PC-3 (cell line): ENCODE results near the gene PREP. TPM values are rescaled to one million over a fixed set of nuclear protein-coding genes. Genes with fewer than 3 reads are reported as not detected.

Experiments
- ATAC-seq: fragments of 200-7000 bp; cut with Tn5 transposase; 2 replicates; pipeline ENCODE4 v1.9.1; 2020; ENCODE audit warnings: mild to moderate bottlenecking, moderate library complexity
- BruUV-seq: library from RNA; stranded (reverse); fragments of 400-500 nt; replicated peaks from 2 replicates; lab custom pipeline; 2021; lab: Mats Ljungman, UMichigan
- CTCF ChIA-PET: fragments of 300-600 bp; sonication (Branson Sonifier 250); formaldehyde crosslinking; loops from one replicate; lab custom pipeline; 2022; ENCODE audit warnings: antibody characterized with exemption; lab: Charles Lee
- POLR2A ChIA-PET: fragments of 300-600 bp; sonication (Branson Sonifier 250); formaldehyde crosslinking; loops from one replicate; lab custom pipeline; 2022; ENCODE audit warnings: antibody characterized with exemption; ENCODE audit not compliant: unreplicated experiment; lab: Charles Lee
- DNase-seq: peaks from one replicate; pipeline ENCODE4 v3.0.0-alpha.2; 2015
- H2AFZ ChIP-seq: fragments of 300-600 bp; sonication (generic); 2 replicates; pipeline ENCODE4 v1.6.0; 2016; ENCODE audit warnings: antibody characterized with exemption, low read length
- H3F3A ChIP-seq: fragments of 300-600 bp; sonication (generic); one replicate; pipeline ENCODE4 v1.6.0; 2017; ENCODE audit warnings: antibody characterized with exemption, low read length, control low read depth, mild to moderate bottlenecking; ENCODE audit not compliant: unreplicated experiment
- H3K27ac ChIP-seq: fragments of 300-600 bp; sonication (generic); 2 replicates; pipeline ENCODE4 v1.5.1; 2016; ENCODE audit warnings: mild to moderate bottlenecking, low read length
- H3K27me3 ChIP-seq: fragments of 300-600 bp; sonication (generic); 2 replicates; pipeline ENCODE4 v1.6.1; 2016; ENCODE audit warnings: low read length, mixed read lengths
- H3K36me3 ChIP-seq: fragments of 300-600 bp; sonication (generic); 2 replicates; pipeline ENCODE4 v1.6.1; 2016; ENCODE audit warnings: low read depth, mixed run types, low read length, mixed read lengths
- H3K4me1 ChIP-seq: fragments of 300-600 bp; sonication (generic); 2 replicates; pipeline ENCODE4 v1.5.1; 2016; ENCODE audit warnings: low read length; ENCODE audit not compliant: insufficient read depth
- H3K4me2 ChIP-seq: fragments of 300-600 bp; sonication (generic); 2 replicates; pipeline ENCODE4 v1.6.0; 2016; ENCODE audit warnings: low read length
- H3K4me3 ChIP-seq: fragments of 300-600 bp; sonication (generic); 2 replicates; pipeline ENCODE4 v1.5.1; 2016; ENCODE audit warnings: mild to moderate bottlenecking, low read length, mixed read lengths
- H3K79me2 ChIP-seq: fragments of 300-600 bp; sonication (generic); 2 replicates; pipeline ENCODE4 v1.6.1; 2017; ENCODE audit warnings: low read length, mixed read lengths
- H3K9ac ChIP-seq: fragments of 300-600 bp; sonication (generic); 2 replicates; pipeline ENCODE4 v1.6.0; 2016; ENCODE audit warnings: mild to moderate bottlenecking, low read length
- H3K9me2 ChIP-seq: fragments of 300-600 bp; sonication (generic); replicated peaks from 2 replicates; pipeline ENCODE4 v1.6.1; 2016; ENCODE audit warnings: mixed run types, low read length, mixed read lengths
- H3K9me3 ChIP-seq: fragments of 300-600 bp; sonication (generic); 2 replicates; pipeline ENCODE4 v1.6.1; 2016; ENCODE audit warnings: low read length, mixed read lengths
- H4K20me1 ChIP-seq: fragments of 300-600 bp; sonication (generic); 2 replicates; pipeline ENCODE4 v1.6.1; 2016; ENCODE audit warnings: low read length, mixed read lengths
- CTCF ChIP-seq: fragments of 300-600 bp; sonication (generic); conservative IDR thresholded peaks from 2 replicates; pipeline ENCODE4 v1.5.1; 2017; ENCODE audit warnings: antibody characterized with exemption, low read depth, mild to moderate bottlenecking, low read length
- EZH2 ChIP-seq: fragments of 300-600 bp; sonication (generic); IDR thresholded peaks from one replicate; pipeline ENCODE4 v1.6.1; 2017; ENCODE audit warnings: antibody characterized with exemption, mild to moderate bottlenecking, low read length; ENCODE audit not compliant: unreplicated experiment
- EZH2phosphoT487 ChIP-seq: fragments of 300-600 bp; sonication (generic); IDR thresholded peaks from 2 replicates; pipeline ENCODE4 v1.6.1; 2018; ENCODE audit warnings: mild to moderate bottlenecking, antibody characterized with exemption, low read length, borderline replicate concordance
- intact Hi-C: fragments of 100-400 bp; cut with micrococcal nuclease; formaldehyde crosslinking; loops from 2 replicates; pipeline ENCODE4 v1.9.0; 2023
- total RNA-seq: library from RNA; depleted of rRNA; stranded (reverse); fragments of >200 nt; gene quantifications from 2 replicates; pipeline ENCODE4 v1.2.3, GENCODE V29; 2014

Gene PREP
- total RNA-seq, 1 experiment from 2014 or later: 16.9 TPM

DNA sequence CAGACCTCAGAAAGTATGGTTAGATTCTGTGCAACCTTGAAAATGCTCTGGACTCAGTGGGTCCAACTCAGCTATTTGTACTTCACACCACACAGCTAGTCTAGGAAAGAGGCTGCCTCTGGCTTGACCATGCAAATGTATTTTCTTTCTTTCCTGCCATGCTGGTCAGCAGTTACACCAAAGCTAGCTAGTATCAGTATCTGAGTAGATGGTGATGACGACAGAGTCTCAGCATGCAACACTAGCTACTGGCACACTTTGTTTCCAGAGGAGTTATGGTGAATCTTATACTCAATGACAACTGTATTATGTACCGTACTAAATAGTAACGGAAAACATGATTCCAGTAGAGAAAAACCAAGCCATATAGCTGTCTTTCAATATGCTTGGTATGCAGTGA is 126.5 kb downstream of the PREP start:
- TF ChIP-seq EZH2phosphoT487 (no peak), CTCF (no peak), EZH2 (no peak)
- Histone ChIP-seq H3K9ac (no peak overlapping the region), H3K9me3 (no peaks in the 10 kb centered on the region), H3K4me1 (peaks cover 7% of the 10 kb centered on the region; the same call in 1 of the 2 replicates), H2AFZ (no peak overlapping the region), H3F3A (no peaks in the 10 kb centered on the region), H3K9me2 (no peaks in the 10 kb centered on the region), H3K36me3 (peaks cover 3% of the 10 kb centered on the region; the same call in 1 of the 2 replicates), H4K20me1 (no peaks in the 10 kb centered on the region), H3K79me2 (no peaks in the 10 kb centered on the region), H3K27me3 (no peaks in the 10 kb centered on the region), H3K4me2 (no peak overlapping the region), H3K4me3 (no peak overlapping the region), H3K27ac (no peak overlapping the region)
- ATAC-seq: no peak
- POLR2A ChIA-PET: interaction anchor here (0.6 kb wide), 1 partner anchor 46 kb away, joined by 3 read pairs; no protein-coding TSS in a partner anchor
- CTCF ChIA-PET: no interaction called here
- BruUV-seq: no TSS peak
- intact Hi-C loops: no loop called here
- no peak for DNase-seq

DNA sequence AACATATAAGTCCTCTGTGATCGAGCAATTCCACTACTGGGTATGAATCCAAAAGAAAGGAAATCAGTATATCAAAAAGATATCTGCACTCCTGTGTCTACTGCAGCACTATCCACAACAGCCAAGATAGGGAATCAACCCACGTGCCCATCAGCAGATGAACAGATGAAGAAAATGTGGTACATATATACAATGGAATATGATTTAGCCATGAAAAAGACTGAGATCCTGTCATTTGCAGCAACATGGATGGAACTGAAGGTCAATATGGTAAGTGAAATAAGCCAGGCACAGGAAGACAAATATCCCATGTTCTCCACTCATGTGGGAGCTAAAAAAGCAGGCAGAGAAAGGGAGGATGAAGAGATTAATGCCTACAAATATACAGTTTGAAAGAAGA is 127.3 kb downstream of the PREP start:
- Histone ChIP-seq H3F3A (no peaks in the 10 kb centered on the region), H3K79me2 (no peaks in the 10 kb centered on the region), H3K9me3 (no peaks in the 10 kb centered on the region), H3K4me1 (peaks cover 7% of the 10 kb centered on the region), H3K27me3 (no peaks in the 10 kb centered on the region), H3K36me3 (peaks cover 3% of the 10 kb centered on the region; the same call in 1 of the 2 replicates), H4K20me1 (no peaks in the 10 kb centered on the region), H3K4me3 (no peak overlapping the region), H2AFZ (no peak overlapping the region), H3K27ac (no peak overlapping the region), H3K4me2 (no peak overlapping the region), H3K9me2 (no peaks in the 10 kb centered on the region), H3K9ac (no peak overlapping the region)
- no TSS peak for BruUV-seq
- intact Hi-C loops: no loop called here
- ChIA-PET CTCF (no interaction called here), POLR2A (no interaction called here)
- ATAC-seq (no peak), DNase-seq (no peak)
- TF ChIP-seq EZH2phosphoT487 (no peak), EZH2 (no peak), CTCF (no peak)

DNA sequence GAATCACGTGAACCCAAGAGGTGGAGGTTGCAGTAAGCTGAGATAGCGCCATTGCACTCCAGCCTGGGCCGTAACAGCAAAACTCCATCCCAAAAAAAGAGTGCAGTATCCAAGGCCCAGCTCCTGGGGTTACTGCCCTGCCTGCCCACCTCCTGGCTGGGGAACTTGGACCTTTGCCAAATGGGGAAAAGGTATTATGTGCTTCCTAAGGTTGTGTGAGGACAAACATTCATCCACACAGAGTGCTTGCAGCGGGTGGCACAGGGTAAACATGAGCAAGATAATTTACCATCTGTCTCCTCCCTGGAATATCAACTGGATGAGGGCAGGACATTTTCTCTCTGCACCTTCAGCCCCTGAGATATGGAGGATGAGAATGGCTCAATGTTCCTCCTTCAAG is 128.2 kb downstream of the PREP start:
- ATAC-seq: no peak
- H3F3A ChIP-seq: no peaks in the 10 kb centered on the region
- H3K27ac ChIP-seq: no peak overlapping the region
- H3K4me2 ChIP-seq: no peak overlapping the region
- intact Hi-C loops: no loop called here
- H3K36me3 ChIP-seq: peaks cover 3% of the 10 kb centered on the region; the same call in 1 of the 2 replicates
- ChIA-PET CTCF (no interaction called here), POLR2A (no interaction called here)
- no peak overlapping the region for H2AFZ ChIP-seq
- H3K79me2 ChIP-seq: no peaks in the 10 kb centered on the region
- no TSS peak for BruUV-seq
- H3K4me1 ChIP-seq: peaks cover 7% of the 10 kb centered on the region
- H3K4me3 ChIP-seq: no peak overlapping the region
- H3K9me3 ChIP-seq: no peaks in the 10 kb centered on the region
- H3K27me3 ChIP-seq: no peaks in the 10 kb centered on the region
- H4K20me1 ChIP-seq: no peaks in the 10 kb centered on the region
- TF ChIP-seq CTCF (no peak), EZH2 (no peak), EZH2phosphoT487 (no peak)
- no peak for DNase-seq
- no peaks in the 10 kb centered on the region for H3K9me2 ChIP-seq
- H3K9ac ChIP-seq: no peak overlapping the region
